GM23338 (cell line): ENCODE data around the gene ARL1. TPM values are rescaled to one million over a fixed set of nuclear protein-coding genes. Genes with fewer than 3 reads are reported as not detected.

ENCODE experiments used
- ATAC-seq: fragments of 200-7000 bp; cut with Tn5 transposase; 3 replicates; pipeline ENCODE4 v1.9.1; 2020
- DNase-seq: peaks from one replicate; pipeline ENCODE4 v3.0.0-alpha.2; 2015; ENCODE audit warnings: low spot score
- H2AFZ ChIP-seq: fragments of 200-600 bp; sonication (generic); 2 replicates; pipeline ENCODE4 v1.8.0; 2016; ENCODE audit warnings: antibody characterized with exemption, mild to moderate bottlenecking, moderate library complexity
- H3F3A ChIP-seq: fragments of 200-600 bp; sonication (generic); replicated peaks from 2 replicates; pipeline ENCODE4 v1.8.0; 2017; ENCODE audit warnings: antibody characterized with exemption, mixed run types, low read depth
- H3K27ac ChIP-seq: fragments of 200-600 bp; sonication (generic); 2 replicates; pipeline ENCODE4 v1.6.1; 2016; ENCODE audit warnings: low read depth
- H3K27me3 ChIP-seq: fragments of 200-600 bp; sonication (generic); 2 replicates; pipeline ENCODE4 v1.8.0; 2016; ENCODE audit warnings: mild to moderate bottlenecking, mixed run types, moderate library complexity; ENCODE audit not compliant: insufficient read depth
- H3K36me3 ChIP-seq: fragments of 200-600 bp; sonication (generic); 2 replicates; pipeline ENCODE4 v1.8.0; 2016; ENCODE audit warnings: mild to moderate bottlenecking; ENCODE audit not compliant: insufficient read depth
- H3K4me1 ChIP-seq: fragments of 200-600 bp; sonication (generic); 2 replicates; pipeline ENCODE4 v1.8.0; 2016; ENCODE audit warnings: mild to moderate bottlenecking, moderate library complexity; ENCODE audit not compliant: insufficient read depth
- H3K4me2 ChIP-seq: fragments of 200-600 bp; sonication (generic); 2 replicates; pipeline ENCODE4 v1.7.1; 2017; ENCODE audit warnings: mixed run types
- H3K4me3 ChIP-seq: fragments of 200-600 bp; sonication (generic); 2 replicates; pipeline ENCODE4 v1.6.1; 2016; ENCODE audit warnings: mixed run types
- H3K79me2 ChIP-seq: fragments of 200-600 bp; sonication (generic); replicated peaks from 2 replicates; pipeline ENCODE4 v1.8.0; 2017; ENCODE audit warnings: mild to moderate bottlenecking; ENCODE audit not compliant: insufficient read depth
- H3K9me2 ChIP-seq: fragments of 200-600 bp; sonication (generic); 2 replicates; pipeline ENCODE4 v1.8.0; 2017; ENCODE audit not compliant: insufficient read depth
- H4K20me1 ChIP-seq: fragments of 200-600 bp; sonication (generic); replicated peaks from 2 replicates; pipeline ENCODE4 v1.8.0; 2017; ENCODE audit warnings: mild to moderate bottlenecking; ENCODE audit not compliant: insufficient read depth
- H3K27ac Mint-ChIP-seq: 2 replicates; pipeline ENCODE4 v1.8.0; 2020; ENCODE audit warnings: inconsistent platforms, mild to moderate bottlenecking, moderate library complexity, mixed read lengths
- H3K27me3 Mint-ChIP-seq: 3 replicates; pipeline ENCODE4 v1.8.0; 2022; ENCODE audit warnings: low read depth, mild to moderate bottlenecking, moderate library complexity, mixed read lengths, inconsistent platforms; ENCODE audit not compliant: insufficient read depth, poor library complexity
- H3K36me3 Mint-ChIP-seq: 3 replicates; pipeline ENCODE4 v1.8.0; 2021; ENCODE audit warnings: low read depth, mild to moderate bottlenecking, inconsistent platforms, moderate library complexity, mixed read lengths
- H3K4me1 Mint-ChIP-seq: 3 replicates; pipeline ENCODE4 v1.8.0; 2020; ENCODE audit warnings: mild to moderate bottlenecking, inconsistent platforms, mixed read lengths
- H3K4me3 Mint-ChIP-seq: 3 replicates; pipeline ENCODE4 v1.8.0; 2021; ENCODE audit warnings: moderate library complexity, mild to moderate bottlenecking, inconsistent platforms, mixed read lengths
- H3K9me3 Mint-ChIP-seq: 3 replicates; pipeline ENCODE4 v1.8.0; 2020; ENCODE audit warnings: moderate library complexity, mild to moderate bottlenecking, inconsistent platforms, mixed read lengths
- EZH2 ChIP-seq: fragments of 200-600 bp; sonication (generic); IDR thresholded peaks from one replicate; pipeline ENCODE4 v1.8.0; 2017; ENCODE audit warnings: antibody characterized with exemption, mild to moderate bottlenecking, low read depth; ENCODE audit not compliant: unreplicated experiment
- EZH2phosphoT487 ChIP-seq: fragments of 200-600 bp; sonication (generic); IDR thresholded peaks from one replicate; pipeline ENCODE4 v1.8.1; 2018; ENCODE audit warnings: antibody characterized with exemption; ENCODE audit not compliant: unreplicated experiment
- POLR2AphosphoS5 ChIP-seq: IDR thresholded peaks from 2 replicates; pipeline ENCODE4 v1.6.1; 2016; ENCODE audit warnings: antibody characterized with exemption, low read depth
- STAT1 ChIP-seq: IDR thresholded peaks from one replicate; pipeline ENCODE4 v1.6.1; 2016; ENCODE audit warnings: antibody characterized with exemption; ENCODE audit not compliant: unreplicated experiment
- ZNF114 ChIP-seq: fragments of 250-450 bp; sonication (Bioruptor Pico); IDR thresholded peaks from 2 replicates; pipeline ENCODE4 v1.5.0; 2020; ENCODE audit warnings: mild to moderate bottlenecking, moderate library complexity
- ZNF331 ChIP-seq: fragments of 250-450 bp; sonication (Bioruptor Pico); IDR thresholded peaks from 2 replicates; pipeline ENCODE4 v1.5.0; 2020; ENCODE audit warnings: low read depth, mild to moderate bottlenecking, moderate library complexity
- polyA plus RNA-seq: library from polyadenylated mRNA; unstranded; fragments of >200 nt; fragmentation: Nextera tagmentation; extraction: Ambion mirVana; gene quantifications from 2 replicates; pipeline ENCODE4 v1.2.1, GENCODE V29; 2016
- total RNA-seq: library from RNA; depleted of rRNA; stranded (reverse); fragments of >200 nt; shearing (Covaris generic); gene quantifications from 2 replicates; pipeline ENCODE4 v1.2.3, GENCODE V29; 2014
- TF ChIP-seq, protein P1 (sequence below): fragments of 250-450 bp; sonication (Bioruptor Pico); IDR thresholded peaks from 2 replicates; pipeline ENCODE4 v1.5.0; 2020; ENCODE audit warnings: mild to moderate bottlenecking, moderate library complexity
- TF ChIP-seq, protein P2 (sequence below): IDR thresholded peaks from 2 replicates; pipeline ENCODE4 v1.6.1; 2016; ENCODE audit warnings: antibody characterized with exemption

Gene ARL1
- total and polyA plus RNA-seq, 2 experiments from 2014 or later, result 50.0 to 55.9 TPM

- TF ChIP-seq, protein P1, sequence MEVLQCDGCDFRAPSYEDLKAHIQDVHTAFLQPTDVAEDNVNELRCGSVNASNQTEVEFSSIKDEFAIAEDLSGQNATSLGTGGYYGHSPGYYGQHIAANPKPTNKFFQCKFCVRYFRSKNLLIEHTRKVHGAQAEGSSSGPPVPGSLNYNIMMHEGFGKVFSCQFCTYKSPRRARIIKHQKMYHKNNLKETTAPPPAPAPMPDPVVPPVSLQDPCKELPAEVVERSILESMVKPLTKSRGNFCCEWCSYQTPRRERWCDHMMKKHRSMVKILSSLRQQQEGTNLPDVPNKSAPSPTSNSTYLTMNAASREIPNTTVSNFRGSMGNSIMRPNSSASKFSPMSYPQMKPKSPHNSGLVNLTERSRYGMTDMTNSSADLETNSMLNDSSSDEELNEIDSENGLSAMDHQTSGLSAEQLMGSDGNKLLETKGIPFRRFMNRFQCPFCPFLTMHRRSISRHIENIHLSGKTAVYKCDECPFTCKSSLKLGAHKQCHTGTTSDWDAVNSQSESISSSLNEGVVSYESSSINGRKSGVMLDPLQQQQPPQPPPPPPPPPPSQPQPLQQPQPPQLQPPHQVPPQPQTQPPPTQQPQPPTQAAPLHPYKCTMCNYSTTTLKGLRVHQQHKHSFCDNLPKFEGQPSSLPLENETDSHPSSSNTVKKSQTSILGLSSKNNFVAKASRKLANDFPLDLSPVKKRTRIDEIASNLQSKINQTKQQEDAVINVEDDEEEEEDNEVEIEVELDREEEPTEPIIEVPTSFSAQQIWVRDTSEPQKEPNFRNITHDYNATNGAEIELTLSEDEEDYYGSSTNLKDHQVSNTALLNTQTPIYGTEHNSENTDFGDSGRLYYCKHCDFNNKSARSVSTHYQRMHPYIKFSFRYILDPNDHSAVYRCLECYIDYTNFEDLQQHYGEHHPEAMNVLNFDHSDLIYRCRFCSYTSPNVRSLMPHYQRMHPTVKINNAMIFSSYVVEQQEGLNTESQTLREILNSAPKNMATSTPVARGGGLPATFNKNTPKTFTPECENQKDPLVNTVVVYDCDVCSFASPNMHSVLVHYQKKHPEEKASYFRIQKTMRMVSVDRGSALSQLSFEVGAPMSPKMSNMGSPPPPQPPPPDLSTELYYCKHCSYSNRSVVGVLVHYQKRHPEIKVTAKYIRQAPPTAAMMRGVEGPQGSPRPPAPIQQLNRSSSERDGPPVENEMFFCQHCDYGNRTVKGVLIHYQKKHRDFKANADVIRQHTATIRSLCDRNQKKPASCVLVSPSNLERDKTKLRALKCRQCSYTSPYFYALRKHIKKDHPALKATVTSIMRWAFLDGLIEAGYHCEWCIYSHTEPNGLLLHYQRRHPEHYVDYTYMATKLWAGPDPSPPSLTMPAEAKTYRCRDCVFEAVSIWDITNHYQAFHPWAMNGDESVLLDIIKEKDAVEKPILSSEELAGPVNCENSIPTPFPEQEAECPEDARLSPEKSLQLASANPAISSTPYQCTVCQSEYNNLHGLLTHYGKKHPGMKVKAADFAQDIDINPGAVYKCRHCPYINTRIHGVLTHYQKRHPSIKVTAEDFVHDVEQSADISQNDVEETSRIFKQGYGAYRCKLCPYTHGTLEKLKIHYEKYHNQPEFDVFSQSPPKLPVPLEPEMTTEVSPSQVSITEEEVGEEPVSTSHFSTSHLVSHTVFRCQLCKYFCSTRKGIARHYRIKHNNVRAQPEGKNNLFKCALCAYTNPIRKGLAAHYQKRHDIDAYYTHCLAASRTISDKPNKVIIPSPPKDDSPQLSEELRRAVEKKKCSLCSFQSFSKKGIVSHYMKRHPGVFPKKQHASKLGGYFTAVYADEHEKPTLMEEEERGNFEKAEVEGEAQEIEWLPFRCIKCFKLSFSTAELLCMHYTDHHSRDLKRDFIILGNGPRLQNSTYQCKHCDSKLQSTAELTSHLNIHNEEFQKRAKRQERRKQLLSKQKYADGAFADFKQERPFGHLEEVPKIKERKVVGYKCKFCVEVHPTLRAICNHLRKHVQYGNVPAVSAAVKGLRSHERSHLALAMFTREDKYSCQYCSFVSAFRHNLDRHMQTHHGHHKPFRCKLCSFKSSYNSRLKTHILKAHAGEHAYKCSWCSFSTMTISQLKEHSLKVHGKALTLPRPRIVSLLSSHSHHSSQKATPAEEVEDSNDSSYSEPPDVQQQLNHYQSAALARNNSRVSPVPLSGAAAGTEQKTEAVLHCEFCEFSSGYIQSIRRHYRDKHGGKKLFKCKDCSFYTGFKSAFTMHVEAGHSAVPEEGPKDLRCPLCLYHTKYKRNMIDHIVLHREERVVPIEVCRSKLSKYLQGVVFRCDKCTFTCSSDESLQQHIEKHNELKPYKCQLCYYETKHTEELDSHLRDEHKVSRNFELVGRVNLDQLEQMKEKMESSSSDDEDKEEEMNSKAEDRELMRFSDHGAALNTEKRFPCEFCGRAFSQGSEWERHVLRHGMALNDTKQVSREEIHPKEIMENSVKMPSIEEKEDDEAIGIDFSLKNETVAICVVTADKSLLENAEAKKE (CRISPR knock-in tag), result no peak
- no peak for TF ChIP-seq ZNF114 (CRISPR knock-in tag)
Measured at GRCh38 chr12:101430456-101430855, 22.9 kb upstream of the ARL1 start (continued).

DNA sequence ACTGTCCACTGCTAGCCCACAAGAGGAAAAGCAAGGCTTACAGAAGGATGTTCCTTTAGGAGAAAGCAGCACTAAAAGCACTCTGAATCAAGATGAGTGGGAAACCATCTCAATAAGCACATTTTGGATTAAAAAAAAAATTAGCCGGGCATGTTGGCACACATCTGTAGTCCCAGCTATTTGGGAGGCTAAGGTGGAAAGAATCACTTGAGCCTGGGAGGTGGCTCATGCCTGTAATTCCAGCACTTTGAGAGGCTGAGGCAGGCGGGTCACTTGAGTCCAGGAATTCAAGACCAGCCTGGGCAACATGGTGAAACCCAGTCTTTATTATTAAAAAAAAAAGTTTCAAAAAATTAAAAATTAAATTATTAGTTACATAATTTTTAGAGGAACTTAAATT is 17.0 kb upstream of the ARL1 start:
- no peaks in the 10 kb centered on the region for H3K79me2 ChIP-seq
- DNase-seq (no peak), ATAC-seq (no peak)
- no peak overlapping the region for H2AFZ ChIP-seq
- H3K27me3 ChIP-seq, result no peaks in the 10 kb centered on the region
- no peaks in the 10 kb centered on the region for H3K36me3 ChIP-seq
- no peaks in the 10 kb centered on the region for H3K27me3 Mint-ChIP-seq
- no peak overlapping the region for H3K27ac Mint-ChIP-seq
- H3K4me3 ChIP-seq, result no peak overlapping the region
- no peaks in the 10 kb centered on the region for H3K4me1 ChIP-seq
- no peaks in the 10 kb centered on the region for H3K36me3 Mint-ChIP-seq
- H3K4me1 Mint-ChIP-seq, result no peaks in the 10 kb centered on the region
- no peaks in the 10 kb centered on the region; the same call in 2 of the 3 replicates for H3K9me3 Mint-ChIP-seq
- H3K27ac ChIP-seq, result no peak overlapping the region
- no peak overlapping the region for H3K4me3 Mint-ChIP-seq
- no peak overlapping the region for H3K4me2 ChIP-seq
- no peaks in the 10 kb centered on the region for H3F3A ChIP-seq
- H3K9me2 ChIP-seq, result no peaks in the 10 kb centered on the region
- H4K20me1 ChIP-seq, result no peaks in the 10 kb centered on the region
- TF ChIP-seq EZH2phosphoT487 (no peak), POLR2AphosphoS5 (no peak), ZNF114 (CRISPR knock-in tag) (no peak), STAT1 (no peak), EZH2 (no peak), ZNF331 (CRISPR knock-in tag) (no peak)
- TF ChIP-seq, protein P1 (CRISPR knock-in tag), result no peak
- TF ChIP-seq, protein P2, sequence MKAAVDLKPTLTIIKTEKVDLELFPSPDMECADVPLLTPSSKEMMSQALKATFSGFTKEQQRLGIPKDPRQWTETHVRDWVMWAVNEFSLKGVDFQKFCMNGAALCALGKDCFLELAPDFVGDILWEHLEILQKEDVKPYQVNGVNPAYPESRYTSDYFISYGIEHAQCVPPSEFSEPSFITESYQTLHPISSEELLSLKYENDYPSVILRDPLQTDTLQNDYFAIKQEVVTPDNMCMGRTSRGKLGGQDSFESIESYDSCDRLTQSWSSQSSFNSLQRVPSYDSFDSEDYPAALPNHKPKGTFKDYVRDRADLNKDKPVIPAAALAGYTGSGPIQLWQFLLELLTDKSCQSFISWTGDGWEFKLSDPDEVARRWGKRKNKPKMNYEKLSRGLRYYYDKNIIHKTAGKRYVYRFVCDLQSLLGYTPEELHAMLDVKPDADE, result no peak
